HG03095 (cell line): ENCODE data around the gene IQGAP1.
"Not testable (repeated sequence)": the region's sequence is repeated elsewhere in the genome, so short reads cannot be mapped to it uniquely, and the experiment has no call there.

Source experiments
- ATAC-seq: cut with Tn5 transposase; IDR thresholded peaks from one replicate; pipeline ENCODE4 v1.9.1; 2021; ENCODE audit warnings: moderate library complexity; ENCODE audit not compliant: unreplicated experiment

The IQGAP1 gene

DNA sequence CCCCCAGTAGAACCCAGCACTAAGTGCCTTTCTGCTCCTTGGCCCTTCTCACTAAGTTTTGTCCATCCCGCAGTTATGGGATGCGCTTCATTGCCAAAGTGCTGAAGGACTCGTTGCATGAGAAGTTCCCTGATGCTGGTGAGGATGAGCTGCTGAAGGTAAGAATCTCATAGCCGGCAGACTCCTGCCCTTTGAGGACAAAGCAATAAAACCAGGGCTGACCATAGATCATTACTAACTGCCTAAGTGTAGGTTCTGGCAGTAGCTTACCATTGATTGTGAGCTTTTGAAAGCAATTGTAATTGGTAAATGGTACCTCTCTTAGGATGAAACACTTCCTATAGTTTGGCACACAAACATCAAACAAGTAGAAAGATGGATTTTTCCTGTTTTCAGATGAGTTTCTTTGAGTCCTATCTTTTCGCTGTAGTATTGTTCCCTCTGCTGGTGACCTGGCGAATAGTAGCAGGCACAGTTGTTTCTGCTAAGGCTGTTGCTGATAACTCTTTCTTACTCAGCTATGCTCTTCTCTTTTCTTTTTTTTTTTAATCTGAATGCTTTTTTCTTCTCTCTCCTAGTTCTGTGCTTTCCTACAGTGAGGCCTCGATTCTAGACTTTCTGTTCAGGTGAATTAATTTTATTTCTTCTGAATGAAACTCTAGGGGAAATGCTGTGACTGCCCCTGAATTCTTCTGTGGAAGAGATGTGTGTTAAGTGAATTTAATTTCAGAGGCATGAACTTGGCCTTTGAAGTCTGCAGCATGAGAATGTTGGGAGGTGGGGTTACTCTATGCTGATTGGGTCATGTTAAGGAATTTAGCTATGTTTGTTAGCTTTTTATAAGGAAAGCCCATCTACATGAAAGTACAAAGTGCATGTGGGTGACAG, 94.3 kb downstream of the IQGAP1 start:
- ATAC-seq = no peak

- ATAC-seq = no peak
Measured at GRCh38 chr15:90483012-90483307, 94.9 kb downstream of the IQGAP1 start.

- ATAC-seq = no peak
Measured at GRCh38 chr15:90483637-90484036, 95.6 kb downstream of the IQGAP1 start.

DNA sequence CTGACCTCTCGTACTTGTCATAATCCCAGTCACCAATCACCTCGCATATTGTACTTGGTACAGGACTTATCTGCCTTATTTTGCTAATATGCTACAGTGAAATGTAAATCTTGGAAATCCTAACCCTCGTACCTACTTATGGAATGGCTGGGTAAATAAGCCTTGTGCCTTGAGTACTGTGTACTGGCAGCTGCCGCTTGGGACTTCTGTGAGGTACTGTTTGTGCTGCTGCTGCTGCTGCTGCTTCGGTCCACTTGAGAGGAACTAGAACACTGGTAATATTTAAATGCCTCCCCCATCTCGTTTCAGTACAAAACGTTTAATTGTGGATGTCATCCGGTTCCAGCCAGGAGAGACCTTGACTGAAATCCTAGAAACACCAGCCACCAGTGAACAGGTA, 99.1 kb downstream of the IQGAP1 start:
- no peak for ATAC-seq

DNA sequence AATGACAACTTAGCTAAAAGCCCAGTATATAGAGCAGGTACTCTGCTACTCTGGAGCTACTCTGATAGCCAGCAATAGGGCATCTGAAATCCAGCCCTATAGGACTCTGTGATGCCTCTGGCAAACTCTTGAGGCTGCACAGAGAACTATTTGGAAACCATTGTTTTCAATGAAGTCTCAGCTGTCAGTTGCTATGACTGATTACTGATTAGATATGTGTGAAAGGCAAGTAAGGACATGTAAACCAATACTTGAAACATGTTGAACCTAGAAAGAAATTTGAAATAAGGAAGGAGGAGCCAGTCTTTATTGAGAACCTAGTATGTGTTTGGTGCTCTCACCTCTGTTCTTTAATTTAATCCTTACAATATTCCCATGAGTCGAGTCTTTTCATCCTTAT, 101.5 kb downstream of the IQGAP1 start:
- no peak for ATAC-seq

GRCh38 chr15:90489944-90490343, 101.9 kb downstream of the IQGAP1 start:
- no peak for ATAC-seq

DNA sequence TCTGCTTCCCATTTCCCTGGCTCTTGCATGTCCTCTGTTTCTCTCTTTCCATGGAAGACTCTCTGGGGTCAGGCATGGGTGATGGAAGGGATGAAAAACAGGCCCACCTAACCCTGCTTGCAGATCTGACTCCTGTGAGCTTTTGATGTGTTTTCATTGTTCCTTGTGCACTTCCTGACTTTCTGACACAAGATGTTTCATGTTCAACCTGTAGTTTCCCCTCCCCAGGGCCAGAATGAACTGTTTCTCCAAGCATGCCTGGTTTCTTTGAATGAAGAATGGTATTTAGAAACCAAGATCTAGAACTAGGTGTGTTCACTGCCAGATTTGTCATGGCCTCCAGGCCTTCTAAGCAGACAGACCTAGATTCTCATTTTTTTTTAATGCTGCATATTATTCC, 105.6 kb downstream of the IQGAP1 start:
- ATAC-seq = no peak

GRCh38 chr15:90495067-90495466, 107.0 kb downstream of the IQGAP1 start:
- ATAC-seq = no peak

GRCh38 chr15:90496791-90497190, 108.7 kb downstream of the IQGAP1 start:
- no peak for ATAC-seq

GRCh38 chr15:90497376-90497775, 109.3 kb downstream of the IQGAP1 start:
- ATAC-seq = no peak

GRCh38 chr15:90497912-90498311, 109.9 kb downstream of the IQGAP1 start:
- no peak for ATAC-seq

- ATAC-seq = no peak
Measured at GRCh38 chr15:90500171-90500570, 112.1 kb downstream of the IQGAP1 start.

- no peak for ATAC-seq
Measured at GRCh38 chr15:90501898-90502297, 113.9 kb downstream of the IQGAP1 start.

DNA sequence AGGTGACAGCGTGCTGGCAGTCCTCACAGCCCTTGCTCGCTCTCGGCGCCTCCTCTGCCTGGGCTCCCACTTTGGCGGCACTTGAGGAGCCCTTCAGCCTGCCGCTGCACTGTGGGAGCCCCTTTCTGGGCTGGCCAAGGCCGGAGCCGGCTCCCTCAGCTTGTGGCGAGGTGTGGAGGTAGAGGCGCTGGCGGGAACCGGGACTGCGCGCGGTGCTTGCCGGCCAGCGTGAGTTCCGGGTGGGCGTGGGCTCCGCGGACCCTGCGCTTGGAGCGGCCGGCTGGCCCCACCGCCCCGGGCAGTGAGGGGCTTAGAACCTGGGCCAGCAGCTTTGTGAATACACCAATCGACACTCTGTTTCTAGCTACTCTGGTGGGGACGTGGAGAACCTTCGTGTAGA, 122.7 kb downstream of the IQGAP1 start:
- ATAC-seq = not testable (repeated sequence)

DNA sequence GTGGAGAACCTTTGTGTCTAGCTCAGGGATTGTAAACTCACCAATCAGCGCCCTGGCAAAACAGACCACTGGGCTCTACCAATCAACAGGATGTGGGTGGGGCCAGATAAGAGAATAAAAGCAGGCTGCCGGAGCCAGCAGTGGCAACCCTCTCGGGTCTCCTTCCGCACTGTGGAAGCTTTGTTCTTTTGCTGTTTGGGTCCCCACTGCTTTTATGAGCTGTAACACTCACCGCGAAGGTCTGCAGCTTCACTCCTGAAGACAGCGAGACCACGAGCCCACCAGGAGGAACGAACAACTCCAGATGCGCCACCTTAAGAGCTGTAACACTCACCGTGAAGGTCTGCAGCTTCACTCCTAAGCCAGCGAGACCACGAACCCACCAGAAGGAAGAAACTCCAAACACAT, 123.2 kb downstream of the IQGAP1 start:
- ATAC-seq = not testable (repeated sequence)

DNA sequence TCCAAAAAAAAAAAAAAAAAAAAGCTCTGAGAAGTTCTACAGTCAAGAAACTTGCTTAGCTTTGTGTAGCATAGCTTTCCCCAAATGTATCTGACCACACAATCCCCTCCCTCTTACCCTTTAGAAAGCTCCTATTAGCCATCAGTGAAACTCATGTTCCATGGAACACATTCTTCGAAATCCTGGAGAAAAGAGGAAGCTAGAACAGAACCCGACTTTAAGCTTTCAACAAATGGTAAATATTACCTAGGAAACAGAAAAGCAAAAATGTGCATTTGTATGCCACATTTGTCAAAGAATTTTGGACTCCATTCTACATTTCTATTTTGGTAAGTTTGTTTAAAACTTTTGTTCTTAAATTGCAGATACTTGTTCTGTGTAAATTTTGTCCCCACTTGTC, 124.2 kb downstream of the IQGAP1 start:
- no peak for ATAC-seq

DNA sequence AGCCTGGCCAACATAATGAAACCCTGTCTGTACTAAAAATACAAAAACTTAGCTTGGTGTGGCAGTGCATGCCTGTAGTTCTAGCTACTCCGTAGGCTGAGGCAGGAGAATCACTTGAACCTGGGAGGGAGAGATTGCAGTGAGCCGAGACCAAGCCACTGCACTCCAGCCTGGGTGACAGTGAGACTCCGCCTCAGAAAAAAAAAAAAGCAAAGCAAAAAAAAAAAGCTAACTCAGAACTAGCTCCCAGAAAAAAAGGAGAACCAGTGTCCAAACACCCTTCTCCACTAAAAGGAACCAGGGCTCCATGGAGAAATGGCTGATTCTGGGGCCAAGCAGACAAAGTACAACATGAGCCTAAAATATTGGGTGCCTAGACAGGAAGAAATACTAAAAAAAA, 124.9 kb downstream of the IQGAP1 start:
- ATAC-seq = no peak

DNA sequence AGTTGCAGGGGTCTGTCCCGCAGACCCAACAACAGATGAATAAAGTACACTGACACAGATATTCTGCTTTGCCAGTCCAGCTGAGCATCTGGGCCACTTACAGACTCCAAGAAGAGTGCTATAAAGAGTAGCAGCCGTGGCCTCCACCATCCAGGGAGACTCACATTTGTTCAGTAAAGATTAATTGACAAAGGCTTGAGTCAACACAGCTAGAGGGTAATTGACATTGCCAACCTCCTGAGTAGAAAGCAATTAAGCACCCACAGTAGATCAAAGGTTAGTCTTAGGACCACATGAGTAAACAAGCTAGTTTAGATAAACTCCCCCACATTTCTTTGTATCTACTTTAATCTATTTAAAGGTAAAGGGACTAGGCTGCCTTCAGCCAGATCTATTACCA, 125.4 kb downstream of the IQGAP1 start:
- no peak for ATAC-seq

DNA sequence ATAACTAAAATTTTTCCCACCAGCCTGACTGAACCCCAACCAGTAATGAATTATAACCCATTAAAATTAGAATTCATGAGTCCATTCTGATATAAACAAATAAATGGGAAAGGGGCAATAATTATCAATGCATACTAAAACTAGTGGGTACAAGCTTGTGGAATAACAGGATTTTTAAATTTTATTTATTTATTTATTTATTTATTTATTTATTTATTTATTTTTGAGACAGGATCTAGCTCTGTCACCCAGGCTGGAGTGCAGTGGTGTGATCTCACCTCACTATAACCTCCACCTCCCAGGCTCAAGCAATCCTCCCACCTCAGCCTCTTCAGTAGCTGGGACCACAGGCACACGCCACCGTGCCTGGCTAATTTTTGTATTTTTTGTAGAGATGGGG, 125.9 kb downstream of the IQGAP1 start:
- not testable (repeated sequence) for ATAC-seq

GRCh38 chr15:90519688-90520087, 131.6 kb downstream of the IQGAP1 start:
- no peak for ATAC-seq

GRCh38 chr15:90520365-90520764, 132.3 kb downstream of the IQGAP1 start:
- ATAC-seq = no peak

GRCh38 chr15:90523373-90523772, 135.3 kb downstream of the IQGAP1 start:
- no peak for ATAC-seq
